Neural crest cell (in vitro differentiated cells): ENCODE measurements around the gene DLG5. TPM values are rescaled to one million over a fixed set of nuclear protein-coding genes. Genes with fewer than 3 reads are reported as not detected.

ENCODE experiments used
- DNase-seq: peaks from one replicate; pipeline ENCODE4 v3.0.0; 2021; ENCODE audit warnings: low read depth, mixed read lengths, low spot score
- H3K27ac Mint-ChIP-seq: one replicate; pipeline ENCODE4 v1.8.0; 2021; ENCODE audit warnings: mild to moderate bottlenecking, mixed read lengths; ENCODE audit not compliant: unreplicated experiment
- H3K27me3 Mint-ChIP-seq: 2 replicates; pipeline ENCODE4 v1.8.0; 2021; ENCODE audit warnings: low read depth, mild to moderate bottlenecking, mixed read lengths
- H3K36me3 Mint-ChIP-seq: 2 replicates; pipeline ENCODE4 v1.8.0; 2021; ENCODE audit warnings: low read depth, mild to moderate bottlenecking, mixed read lengths
- H3K4me1 Mint-ChIP-seq: 2 replicates; pipeline ENCODE4 v1.8.0; 2021; ENCODE audit warnings: mixed read lengths
- H3K4me3 Mint-ChIP-seq: one replicate; pipeline ENCODE4 v1.8.0; 2021; ENCODE audit warnings: mild to moderate bottlenecking, mixed read lengths
- H3K9me3 Mint-ChIP-seq: 2 replicates; pipeline ENCODE4 v1.8.0; 2021; ENCODE audit warnings: mixed read lengths
- CTCF ChIP-seq: fragments of 200-600 bp; sonication (generic); conservative IDR thresholded peaks from 2 replicates; pipeline ENCODE4 v1.5.0; 2021; ENCODE audit warnings: antibody characterized with exemption, mild to moderate bottlenecking
- total RNA-seq: library from RNA; stranded (reverse); gene quantifications from 2 replicates; pipeline ENCODE4 v1.2.1, GENCODE V29; 2021

DLG5 gene
- total RNA-seq, 1 donor from 2014 or later = 87.3 TPM

DNA sequence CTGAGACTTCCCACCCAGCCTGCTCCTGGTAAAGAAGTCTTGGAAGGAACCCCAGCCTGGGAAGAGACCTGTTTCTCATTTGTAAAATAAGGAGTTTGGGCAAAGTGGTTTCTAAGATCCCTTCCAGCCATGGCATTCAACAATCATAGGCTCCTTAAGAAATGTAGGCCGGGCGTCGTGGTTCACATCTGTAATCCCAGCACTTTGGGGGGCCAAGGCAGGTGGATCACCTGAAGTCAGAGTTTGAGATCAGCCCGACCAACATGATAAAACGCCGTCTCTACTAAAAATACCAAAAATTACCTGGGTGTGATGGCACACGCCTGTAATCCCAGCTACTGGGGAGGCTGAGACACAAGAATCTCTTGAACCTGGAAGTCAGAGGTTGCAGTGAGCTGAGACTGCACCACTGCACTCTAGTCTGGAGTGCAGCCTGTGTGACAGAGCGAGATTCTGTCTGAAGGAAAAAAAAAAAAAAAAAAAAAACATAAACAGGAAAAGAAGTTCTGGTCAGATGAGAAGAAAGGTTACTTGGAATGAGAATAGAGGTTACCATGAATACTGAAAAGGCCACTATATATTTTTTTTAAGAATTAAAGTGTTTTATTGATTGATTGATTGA, 15.9 kb downstream of the DLG5 start:
- TF ChIP-seq CTCF = no peak
- no peaks in the 10 kb centered on the region for H3K9me3 Mint-ChIP-seq
- peaks cover 36% of the 10 kb centered on the region for H3K4me1 Mint-ChIP-seq
- no peak overlapping the region for H3K27ac Mint-ChIP-seq
- H3K27me3 Mint-ChIP-seq = no peaks in the 10 kb centered on the region
- no peaks in the 10 kb centered on the region for H3K36me3 Mint-ChIP-seq
- no peak for DNase-seq
- no peak overlapping the region for H3K4me3 Mint-ChIP-seq

GRCh38 chr10:77909749-77910375, 16.7 kb downstream of the DLG5 start:
- no peak for DNase-seq
- TF ChIP-seq CTCF = no peak
- Mint-ChIP-seq H3K27me3 (no peaks in the 10 kb centered on the region), H3K4me3 (no peak overlapping the region), H3K27ac (peak overlapping the region; percentile 16), H3K36me3 (no peaks in the 10 kb centered on the region), H3K9me3 (no peaks in the 10 kb centered on the region), H3K4me1 (peaks cover 32% of the 10 kb centered on the region)

- Mint-ChIP-seq H3K9me3 (no peaks in the 10 kb centered on the region), H3K27me3 (no peaks in the 10 kb centered on the region), H3K27ac (no peak overlapping the region), H3K36me3 (no peaks in the 10 kb centered on the region), H3K4me1 (peaks cover 28% of the 10 kb centered on the region), H3K4me3 (no peak overlapping the region)
- DNase-seq = no peak
- no peak for TF ChIP-seq CTCF
These were observed 17.4 kb downstream of the DLG5 start for GRCh38 chr10:77909021-77909748.

- H3K9me3 Mint-ChIP-seq = no peaks in the 10 kb centered on the region
- no peak for DNase-seq
- no peaks in the 10 kb centered on the region for H3K36me3 Mint-ChIP-seq
- H3K27me3 Mint-ChIP-seq = no peaks in the 10 kb centered on the region
- H3K4me3 Mint-ChIP-seq = no peak overlapping the region
- H3K4me1 Mint-ChIP-seq = peaks cover 33% of the 10 kb centered on the region
- peak overlapping the region; percentile 80 for H3K27ac Mint-ChIP-seq
- TF ChIP-seq CTCF = peak; percentile 33
These were observed 18.4 kb downstream of the DLG5 start for GRCh38 chr10:77907900-77908717.

GRCh38 chr10:77907462-77907861, 19.1 kb downstream of the DLG5 start:
- Mint-ChIP-seq H3K9me3 (no peaks in the 10 kb centered on the region), H3K36me3 (no peaks in the 10 kb centered on the region), H3K4me3 (no peak overlapping the region), H3K4me1 (peaks cover 33% of the 10 kb centered on the region), H3K27ac (no peak overlapping the region), H3K27me3 (no peaks in the 10 kb centered on the region)
- TF ChIP-seq CTCF = no peak
- DNase-seq = no peak
